Upper lobe of left lung (tissue), 4 donors: ENCODE data around the gene SMAP2.

ENCODE experiments used
- EP300 ChIP-seq, 4 donors: sonication (generic); formaldehyde crosslinking; IDR thresholded peaks; one replicate each; pipeline ENCODE4 v1.5.1; 2017; ENCODE audit warnings: antibody characterized with exemption in 4 of 4, control low read depth in 2 of 4
- POLR2A ChIP-seq, 4 donors: fragments of 450-650 bp; IDR thresholded peaks; one replicate each; pipeline ENCODE4 v1.5.1; 2016 to 2017; ENCODE audit warnings: antibody characterized with exemption in 4 of 4, mild to moderate bottlenecking in 2 of 4
- POLR2AphosphoS5 ChIP-seq, 2 donors: sonication (generic); formaldehyde crosslinking; IDR thresholded peaks; one replicate each; pipeline ENCODE4 v1.5.1; 2017; ENCODE audit warnings: antibody characterized with exemption in 2 of 2
- TF ChIP-seq, protein P1 (sequence below), 6 experiments: fragments of 450-650 bp in 4 of 6; fragments of 200-600 bp in 2 of 6; sonication (generic) in 2 of 6; IDR thresholded peaks; one replicate each; pipeline ENCODE4 v1.5.1; 2016 to 2019; ENCODE audit warnings: antibody characterized with exemption in 6 of 6

DNA sequence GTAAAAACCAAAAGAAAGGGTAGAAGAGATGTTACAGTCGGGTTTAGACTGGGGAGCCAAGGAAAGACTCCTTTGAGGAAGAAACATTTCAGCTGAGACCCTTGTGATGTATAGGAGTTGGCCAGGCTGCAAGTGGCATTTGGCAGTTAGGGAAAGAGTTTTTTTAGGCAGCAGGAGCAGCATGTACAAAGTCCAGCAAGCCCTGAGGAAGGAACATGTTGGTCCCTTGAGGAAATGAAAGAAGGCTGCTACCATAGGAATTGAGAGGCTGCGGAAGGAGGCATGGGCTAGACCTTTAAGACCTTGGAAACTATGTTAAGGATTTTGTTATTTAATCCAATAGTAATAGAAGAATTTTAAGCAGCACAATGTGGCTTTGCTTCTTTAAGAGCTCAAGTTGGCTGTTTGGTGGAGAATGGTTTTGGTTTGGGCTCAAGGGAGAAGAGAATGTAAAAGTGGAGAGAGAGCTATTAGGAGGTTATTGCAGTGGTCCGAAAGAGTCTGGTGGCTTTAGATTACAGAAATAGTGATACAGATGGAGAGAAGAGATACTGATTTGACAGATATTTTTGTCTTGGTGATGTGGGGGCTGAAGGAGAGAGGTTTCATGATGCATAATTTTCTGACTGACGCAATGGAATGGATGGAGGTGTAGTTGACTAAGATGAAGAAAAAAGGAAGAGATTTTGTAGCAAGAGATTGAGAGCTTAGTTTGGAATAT is 26.6 kb downstream of the SMAP2 start:
- TF ChIP-seq, protein P1, sequence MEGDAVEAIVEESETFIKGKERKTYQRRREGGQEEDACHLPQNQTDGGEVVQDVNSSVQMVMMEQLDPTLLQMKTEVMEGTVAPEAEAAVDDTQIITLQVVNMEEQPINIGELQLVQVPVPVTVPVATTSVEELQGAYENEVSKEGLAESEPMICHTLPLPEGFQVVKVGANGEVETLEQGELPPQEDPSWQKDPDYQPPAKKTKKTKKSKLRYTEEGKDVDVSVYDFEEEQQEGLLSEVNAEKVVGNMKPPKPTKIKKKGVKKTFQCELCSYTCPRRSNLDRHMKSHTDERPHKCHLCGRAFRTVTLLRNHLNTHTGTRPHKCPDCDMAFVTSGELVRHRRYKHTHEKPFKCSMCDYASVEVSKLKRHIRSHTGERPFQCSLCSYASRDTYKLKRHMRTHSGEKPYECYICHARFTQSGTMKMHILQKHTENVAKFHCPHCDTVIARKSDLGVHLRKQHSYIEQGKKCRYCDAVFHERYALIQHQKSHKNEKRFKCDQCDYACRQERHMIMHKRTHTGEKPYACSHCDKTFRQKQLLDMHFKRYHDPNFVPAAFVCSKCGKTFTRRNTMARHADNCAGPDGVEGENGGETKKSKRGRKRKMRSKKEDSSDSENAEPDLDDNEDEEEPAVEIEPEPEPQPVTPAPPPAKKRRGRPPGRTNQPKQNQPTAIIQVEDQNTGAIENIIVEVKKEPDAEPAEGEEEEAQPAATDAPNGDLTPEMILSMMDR (IDR thresholded peaks at IDR 0.05) = no peak
- TF ChIP-seq POLR2AphosphoS5 (IDR thresholded peaks at IDR 0.05) (no peak), POLR2A (IDR thresholded peaks at IDR 0.05) (peak in 1 of 4 donors; percentile 27), EP300 (IDR thresholded peaks at IDR 0.05) (no peak)
